ENCODE data around the gene MLLT6. TPM values are rescaled to one million over a fixed set of nuclear protein-coding genes. Genes with fewer than 3 reads are reported as not detected.

MLLT6 gene
- total and polyA plus RNA-seq, 2 of the 13 experiments (the other 11 are each of a cell fraction or from before 2014, with no cell fraction given): 50.7 to 69.5 TPM

DNA sequence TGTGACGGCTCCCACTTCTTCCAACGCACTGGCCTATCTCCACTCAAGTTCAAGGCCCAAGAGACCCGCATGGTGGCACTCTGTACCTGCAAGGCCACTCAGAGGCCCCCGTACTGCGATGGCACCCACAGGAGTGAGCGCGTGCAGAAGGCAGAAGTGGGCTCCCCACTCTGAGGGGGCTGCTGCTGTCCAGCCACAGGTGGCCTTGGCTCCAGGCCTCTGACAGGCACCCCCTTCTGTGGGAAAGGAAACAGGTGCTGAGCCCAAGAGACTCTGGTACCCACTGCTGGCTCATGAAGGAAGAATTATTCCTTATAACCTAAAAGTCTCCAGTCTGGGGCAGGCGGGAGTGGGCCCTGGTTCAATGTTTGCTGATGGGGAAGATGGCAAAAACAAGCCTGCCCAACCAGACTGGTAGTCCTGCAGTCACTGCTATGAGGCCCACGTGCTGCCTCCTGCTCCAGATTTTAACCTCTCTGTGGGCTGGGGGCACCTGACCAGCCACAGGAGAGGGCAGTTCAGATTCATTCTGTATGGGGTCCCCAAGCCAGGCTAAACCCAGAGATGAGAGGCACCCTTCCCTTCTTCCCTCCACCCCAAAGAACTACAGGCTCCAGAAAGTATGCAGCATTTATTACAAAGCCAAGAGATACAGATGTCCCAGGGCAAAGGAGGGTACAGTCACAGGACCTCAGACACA is 28.4 kb downstream of the MLLT6 start (continued):
- TF ChIP-seq UBTF (CRISPR knock-in tag; IDR thresholded peaks at IDR 0.05) (peak; percentile 1; the same call in 1 of the 2 replicates), POLR2G (IDR thresholded peaks at IDR 0.05; ENCODE audit: low read depth, low read length) (peak; percentile 52; the same call in 1 of the 2 replicates), U2AF1 (optimal IDR thresholded peaks at IDR 0.05; ENCODE audit: low read depth, low read length) (peak; percentile 1), HOXA9 (CRISPR knock-in tag; IDR thresholded peaks at IDR 0.05; ENCODE audit: borderline replicate concordance) (no peak), TEAD2 (CRISPR knock-in tag; IDR thresholded peaks at IDR 0.05) (0 out of 2 replicates have a peak, but pooled peaks have one; percentile 31), MED1 (CRISPR knock-in tag; IDR thresholded peaks at IDR 0.05) (0 out of 2 replicates have a peak, but pooled peaks have one; percentile 28), AGO2 (optimal IDR thresholded peaks at IDR 0.05; ENCODE audit: low read depth, low read length) (peak; percentile 96), ZNF768 (CRISPR knock-in tag; IDR thresholded peaks at IDR 0.05) (peak; percentile 20; the same call in 1 of the 2 replicates), ZNF687 (CRISPR knock-in tag; IDR thresholded peaks at IDR 0.05) (peak; percentile 5; the same call in 1 of the 2 replicates), BRD4 (CRISPR knock-in tag; IDR thresholded peaks at IDR 0.05) (0 out of 2 replicates have a peak, but pooled peaks have one; percentile 28)
- TF ChIP-seq, protein P1, sequence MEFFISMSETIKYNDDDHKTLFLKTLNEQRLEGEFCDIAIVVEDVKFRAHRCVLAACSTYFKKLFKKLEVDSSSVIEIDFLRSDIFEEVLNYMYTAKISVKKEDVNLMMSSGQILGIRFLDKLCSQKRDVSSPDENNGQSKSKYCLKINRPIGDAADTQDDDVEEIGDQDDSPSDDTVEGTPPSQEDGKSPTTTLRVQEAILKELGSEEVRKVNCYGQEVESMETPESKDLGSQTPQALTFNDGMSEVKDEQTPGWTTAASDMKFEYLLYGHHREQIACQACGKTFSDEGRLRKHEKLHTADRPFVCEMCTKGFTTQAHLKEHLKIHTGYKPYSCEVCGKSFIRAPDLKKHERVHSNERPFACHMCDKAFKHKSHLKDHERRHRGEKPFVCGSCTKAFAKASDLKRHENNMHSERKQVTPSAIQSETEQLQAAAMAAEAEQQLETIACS (CRISPR knock-in tag; IDR thresholded peaks at IDR 0.05): 0 out of 2 replicates have a peak, but pooled peaks have one; percentile 39

Data from HepG2 (cell line).